ENCODE measurements around the gene ACRBP.
A peak's percentile ranks its signal among the peaks of the same experiment; 100 is the strongest.
"Not testable (repeated sequence)": the region's sequence is repeated elsewhere in the genome, so short reads cannot be mapped to it uniquely, and the experiment has no call there.

The ACRBP gene

DNA sequence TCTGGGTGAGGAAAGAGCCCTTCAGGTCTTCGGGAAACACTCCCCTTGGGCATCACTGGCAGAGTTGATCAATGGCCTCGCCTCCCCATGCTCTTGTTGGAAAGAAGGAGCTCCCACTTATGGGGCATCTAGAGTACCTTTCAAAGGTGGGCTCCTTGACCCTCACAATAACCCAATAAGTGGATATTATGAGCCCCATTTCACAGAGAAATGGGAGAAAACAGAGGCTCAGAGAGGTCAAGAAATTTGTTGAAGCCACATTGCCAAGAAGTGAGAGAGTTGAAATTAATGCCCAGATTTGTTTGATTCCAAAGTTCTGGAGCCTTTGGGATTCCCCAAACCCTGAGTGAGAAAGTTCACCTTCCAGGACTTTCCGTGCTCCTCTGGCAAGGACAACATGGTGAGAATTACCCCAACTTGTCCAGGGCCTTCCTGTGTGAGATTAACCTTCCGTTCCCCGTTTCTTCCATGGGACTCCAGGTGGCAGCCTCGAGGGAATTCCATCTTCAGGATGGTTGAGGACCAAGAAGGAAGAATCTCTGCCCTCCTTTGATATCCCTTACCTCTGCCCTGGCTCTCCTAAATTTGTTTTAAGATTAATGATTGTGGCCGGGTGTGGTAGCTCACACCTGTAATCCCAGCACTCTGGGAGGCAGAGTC is 32.6 kb downstream of the ACRBP start:
- no peak for DNase-seq (ENCODE audit: low read depth)

DNA sequence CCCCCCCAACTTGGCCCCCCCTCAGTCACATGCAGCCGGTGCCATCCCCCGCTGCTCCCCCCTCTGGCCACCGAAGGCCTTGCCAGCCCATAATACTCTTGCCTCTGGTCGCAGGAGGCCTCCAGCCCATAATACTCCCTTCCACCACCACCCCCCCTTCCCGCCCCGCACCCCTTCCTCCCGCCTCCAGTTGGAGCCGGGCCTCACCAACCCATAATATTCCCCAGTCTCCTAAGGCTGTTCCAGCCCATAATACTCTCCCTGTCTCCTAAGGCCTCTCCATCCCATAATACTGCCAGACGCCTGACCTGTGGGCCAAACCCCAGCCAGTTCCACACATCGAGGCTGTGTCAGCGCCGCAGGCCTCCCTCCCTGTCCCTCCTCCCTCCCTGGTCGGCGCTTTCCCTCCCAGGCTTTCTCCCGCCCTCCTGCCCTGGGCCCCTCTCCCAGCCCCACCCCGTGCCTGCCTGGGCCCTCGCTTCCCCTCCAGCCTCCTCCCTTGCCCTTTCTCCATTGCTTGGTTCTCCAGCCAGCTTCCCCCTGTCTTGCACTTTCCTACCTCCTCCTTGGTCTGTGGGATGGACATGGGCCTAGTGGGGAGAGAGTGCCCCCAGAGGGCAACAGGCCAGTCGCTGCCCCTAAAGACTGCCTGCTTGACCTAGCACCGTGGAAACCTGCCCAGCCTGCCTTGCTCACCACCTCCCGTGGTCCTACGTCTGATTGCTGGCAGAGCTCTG is 33.3 kb downstream of the ACRBP start:
- DNase-seq (ENCODE audit: low read depth) = no peak

- no peak for DNase-seq (ENCODE audit: low read depth)
Observed at GRCh38 chr12:6613015-6613775, 34.0 kb downstream of the ACRBP start.

DNA sequence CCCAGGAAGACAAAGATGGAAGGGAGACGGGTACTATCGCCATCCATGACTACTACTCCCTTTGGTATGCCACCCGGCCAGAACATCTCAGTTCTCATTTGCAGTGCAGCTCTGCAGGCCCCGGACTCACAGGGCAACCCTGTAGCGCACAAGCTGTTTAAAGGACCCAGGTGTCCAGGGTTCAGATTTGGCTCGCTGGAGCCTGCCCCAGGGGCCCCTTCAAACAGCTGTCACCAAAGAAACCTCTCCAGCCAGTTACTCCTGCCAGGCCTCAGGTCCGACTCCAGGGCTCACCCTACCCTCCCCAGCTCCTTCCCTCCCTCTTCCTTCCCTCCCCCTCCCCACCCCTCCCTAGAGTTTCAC is 34.6 kb downstream of the ACRBP start:
- DNase-seq (ENCODE audit: low read depth) = no peak

DNA sequence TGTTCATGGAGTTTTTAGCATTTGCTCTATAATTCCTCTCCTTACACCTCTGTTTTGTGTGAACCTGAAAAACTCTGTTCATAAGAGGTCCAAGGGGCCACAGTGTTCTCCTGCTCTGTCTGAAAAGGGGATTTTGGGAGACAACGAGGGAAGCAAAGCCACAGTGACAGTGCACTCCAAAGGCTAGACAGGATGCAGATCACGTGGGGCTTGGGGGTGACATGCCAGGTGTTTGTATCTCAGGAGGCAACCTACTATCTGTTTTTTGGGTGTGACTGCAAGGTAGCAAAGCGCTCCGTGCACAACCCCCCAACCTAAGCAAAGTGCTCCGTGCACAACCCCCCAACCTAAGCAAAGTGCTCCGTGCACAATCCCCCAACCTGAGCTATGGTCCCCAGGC is 35.0 kb downstream of the ACRBP start:
- DNase-seq (ENCODE audit: low read depth) = no peak

DNA sequence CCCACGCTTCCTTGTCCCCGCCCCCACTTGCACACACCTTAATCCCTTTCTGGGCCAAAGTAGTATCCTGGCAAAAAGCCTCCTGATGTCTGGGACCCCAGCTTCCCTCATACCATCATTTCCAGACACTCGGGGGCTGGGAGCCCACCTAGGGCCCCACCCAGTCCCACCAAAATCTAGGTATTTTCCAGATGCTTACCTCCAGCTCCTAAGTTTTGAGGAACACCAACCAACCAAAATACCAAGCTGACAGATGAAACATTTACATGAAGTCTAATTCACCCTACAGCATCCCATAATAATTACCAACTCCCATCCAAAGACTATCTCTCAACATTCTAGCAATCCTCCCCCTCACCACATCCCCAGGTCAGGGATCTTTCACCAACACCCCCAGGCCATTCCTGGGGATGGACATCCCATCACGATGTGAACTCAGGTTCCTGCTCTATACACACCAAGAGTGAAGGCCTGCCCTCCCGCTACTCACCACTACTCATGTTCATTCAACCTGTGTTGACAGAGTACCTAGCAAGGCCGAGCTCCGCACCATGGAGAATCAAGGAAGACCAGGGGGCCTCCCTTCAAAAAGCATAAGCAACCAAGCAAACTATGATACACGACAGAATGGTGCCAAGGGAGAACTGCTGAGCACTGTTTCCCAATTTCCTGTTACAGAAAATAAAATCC is 38.5 kb downstream of the ACRBP start:
- DNase-seq (ENCODE audit: low read depth) = no peak

- no peak for DNase-seq (ENCODE audit: low read depth)
Observed at GRCh38 chr12:6607751-6608591, 39.3 kb downstream of the ACRBP start.

DNA sequence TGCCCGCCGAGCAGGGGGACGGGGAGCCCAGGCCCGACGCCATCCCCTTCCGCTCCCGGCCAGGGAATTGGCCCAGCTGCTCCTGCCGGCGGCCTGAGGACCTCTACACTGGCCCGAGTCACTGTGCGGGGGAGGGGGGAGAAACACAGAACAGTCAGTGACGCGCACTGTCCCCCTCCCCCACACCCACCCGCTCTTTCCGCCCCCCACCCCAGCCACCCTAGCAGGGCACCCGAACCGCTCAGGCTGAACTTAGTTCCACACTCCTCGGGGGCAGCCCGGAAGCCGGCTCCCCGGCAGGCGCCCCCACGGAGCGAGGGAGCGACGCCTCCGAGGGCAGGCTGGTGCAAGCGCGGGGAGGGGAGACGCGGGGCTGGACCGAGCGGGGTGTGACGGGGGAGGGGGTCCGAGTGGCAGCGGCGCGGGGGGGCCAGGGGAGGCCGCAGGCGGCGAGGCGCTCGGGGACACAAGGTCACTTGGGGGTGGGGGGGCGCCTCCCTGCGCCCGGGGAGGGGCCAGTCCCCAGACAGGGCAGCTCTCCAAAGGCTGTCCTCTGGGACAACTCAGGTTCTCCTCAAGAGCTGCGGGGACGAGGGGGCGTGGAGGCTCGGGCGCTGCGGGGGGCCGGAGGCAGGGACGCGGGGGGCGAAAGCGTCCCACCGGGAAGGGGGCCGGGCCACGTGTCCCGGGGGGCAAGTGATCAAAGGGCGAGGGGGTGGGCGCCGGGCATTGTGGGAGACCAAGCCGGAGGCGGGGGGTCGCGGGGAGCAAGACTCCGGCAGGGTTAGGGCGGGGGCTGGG is 40.7 kb downstream of the ACRBP start:
- peak; percentile 46 for DNase-seq (ENCODE audit: low read depth)

DNA sequence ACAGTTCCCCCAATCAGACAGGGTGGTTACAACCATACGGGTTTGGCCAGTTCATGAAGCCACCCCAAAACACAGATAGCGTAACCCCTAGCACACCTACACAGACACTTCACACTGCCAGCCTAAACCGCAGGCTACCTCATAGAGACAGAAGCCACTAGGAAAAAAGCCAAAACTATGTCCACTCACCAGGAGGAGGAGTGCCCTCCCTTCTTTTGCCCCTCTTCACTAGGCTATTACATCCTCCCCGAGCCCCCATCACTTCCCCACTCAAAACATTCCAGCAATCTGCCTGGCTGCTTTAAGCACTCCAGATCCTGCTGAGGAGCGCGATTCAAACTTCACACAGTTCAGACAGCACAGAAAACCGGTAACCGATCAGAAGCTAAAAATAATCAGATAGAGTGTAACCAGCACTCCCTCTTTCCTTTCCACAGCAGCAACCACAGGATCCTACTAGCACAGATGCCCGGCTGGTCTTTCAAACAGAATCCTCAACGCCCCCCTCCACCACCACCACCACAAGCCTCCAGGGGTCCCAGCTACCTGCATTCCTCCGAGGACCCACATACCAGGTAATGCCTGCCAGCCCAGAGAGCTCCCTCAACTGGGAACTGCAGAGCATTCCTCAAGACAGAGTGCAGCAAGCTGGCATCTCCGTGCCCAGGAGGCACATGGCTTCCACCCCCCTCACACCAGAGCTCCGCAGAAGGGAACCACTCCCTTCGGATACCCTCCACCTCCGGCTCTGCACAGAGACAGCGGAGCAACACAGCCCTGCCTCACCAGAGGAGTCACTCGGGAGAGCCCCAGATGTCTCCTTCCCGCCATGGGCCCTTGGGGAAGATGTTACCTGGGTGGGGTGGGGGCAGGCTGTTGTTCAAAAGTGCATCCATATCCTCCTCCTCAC is 41.6 kb downstream of the ACRBP start:
- DNase-seq (ENCODE audit: low read depth) = no peak

- DNase-seq (ENCODE audit: low read depth) = no peak
Observed at GRCh38 chr12:6604259-6605029, 42.8 kb downstream of the ACRBP start.

DNA sequence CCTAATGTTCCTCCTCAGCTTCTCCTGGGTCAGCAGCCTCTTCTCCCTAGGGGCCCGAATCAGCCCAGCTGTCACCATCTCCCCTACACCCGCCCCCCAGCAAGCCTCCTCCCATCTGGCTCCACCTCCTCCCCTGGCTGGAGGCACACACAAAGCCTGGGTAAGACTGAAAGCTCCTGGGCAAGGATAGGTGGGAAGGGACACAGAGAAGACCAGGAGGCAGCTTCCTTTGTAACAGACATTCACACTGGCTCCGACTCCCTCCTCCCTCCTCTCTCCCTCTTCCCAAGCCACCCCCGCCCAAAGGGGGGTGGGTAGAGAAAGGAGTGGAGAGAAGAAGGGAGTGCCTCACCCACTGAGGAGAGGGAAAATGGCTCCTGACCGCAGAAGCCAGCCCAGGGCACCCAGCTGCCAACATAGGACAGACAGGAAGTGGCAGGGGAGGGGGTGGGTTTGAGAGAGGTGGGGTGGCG is 44.1 kb downstream of the ACRBP start:
- no peak for DNase-seq (ENCODE audit: low read depth)

- no peak for DNase-seq (ENCODE audit: low read depth)
Observed at GRCh38 chr12:6602526-6602925, 44.7 kb downstream of the ACRBP start.

DNA sequence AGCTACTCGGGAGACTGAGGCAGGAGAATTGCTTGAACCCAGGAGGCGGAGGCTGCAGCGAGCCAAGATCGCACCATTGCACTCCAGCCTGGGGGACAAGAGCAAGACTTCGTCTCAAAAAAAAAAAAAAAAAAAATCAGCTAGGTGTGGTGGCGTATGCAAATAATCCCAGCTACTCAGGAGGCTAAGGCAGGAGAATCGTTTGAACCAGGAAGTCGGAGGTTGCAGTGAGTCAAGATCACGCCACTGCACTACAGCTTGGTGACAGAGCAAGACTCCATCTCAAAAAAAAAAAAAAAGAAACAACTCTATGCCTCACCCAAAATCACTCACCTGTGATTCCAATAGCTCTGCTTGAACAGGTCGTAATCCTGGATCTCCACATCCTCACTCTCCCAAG is 51.6 kb downstream of the ACRBP start:
- not testable (repeated sequence) for DNase-seq (ENCODE audit: low read depth)

DNA sequence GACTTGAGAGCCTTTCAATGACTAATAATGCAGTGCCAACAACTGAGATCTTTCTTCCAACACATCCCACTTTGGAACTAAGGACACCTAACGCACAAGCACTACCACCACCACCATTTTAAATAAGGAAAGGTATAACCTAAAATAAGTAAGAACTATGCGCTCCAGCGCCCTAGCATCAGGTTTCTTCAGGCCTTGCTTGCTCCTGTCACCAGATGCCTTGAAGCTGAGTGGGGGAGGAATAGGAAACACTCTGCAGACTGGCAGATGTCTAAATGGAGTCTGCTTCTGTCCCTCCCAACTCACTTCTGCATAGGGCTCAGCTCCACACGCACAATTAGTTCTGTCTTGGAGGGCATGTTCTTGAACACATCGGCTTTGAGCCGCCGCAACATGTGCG is 55.1 kb downstream of the ACRBP start:
- no peak for DNase-seq (ENCODE audit: low read depth)

Data from stimulated activated CD8-positive, alpha-beta memory T cell treated with anti-CD3 and anti-CD28 coated beads, Interleukin-12 subunit alpha, Interleukin-12 subunit beta, amount 100 ng/mL, for 1 hour (primary cell).